ENCODE measurements around the gene HSF2.
A peak's percentile ranks its signal among the peaks of the same experiment; 100 is the strongest.

HSF2 gene

GRCh38 chr6:122399348-122400120 is at the start of gene HSF2:
TSS of gene HSF2 (plus strand) at chr6:122399652. CDS start at chr6:122399738, 86 bp downstream.
- DNase-seq (ENCODE audit: low spot score) (peak; percentile 94), ATAC-seq (ENCODE audit: low read depth) (peak; percentile 99)
- Histone ChIP-seq H3K4me3 (ENCODE audit: severe bottlenecking) (peak within 1 kb of the TSS; percentile 99), H3K9me3 (ENCODE audit: severe bottlenecking) (no peaks in the 10 kb centered on the region), H3K4me1 (ENCODE audit: insufficient read depth, poor library complexity, severe bottlenecking) (peaks cover 16% of the 10 kb centered on the region), H3K36me3 (ENCODE audit: low read depth) (no peaks in the 10 kb centered on the region; the same call in 1 of the 2 replicates), H3K27ac (ENCODE audit: poor library complexity, severe bottlenecking) (peak within 1 kb of the TSS; percentile 39), H3K27me3 (ENCODE audit: insufficient read depth, poor library complexity, severe bottlenecking) (no peaks in the 10 kb centered on the region)
- peak; percentile 30 for TF ChIP-seq CTCF (IDR thresholded peaks at IDR 0.05; ENCODE audit: poor library complexity, severe bottlenecking)

- Histone ChIP-seq H3K36me3 (ENCODE audit: low read depth) (no peaks in the 10 kb centered on the region), H3K27ac (ENCODE audit: poor library complexity, severe bottlenecking) (no peak overlapping the region), H3K27me3 (ENCODE audit: insufficient read depth, poor library complexity, severe bottlenecking) (peaks cover 2% of the 10 kb centered on the region), H3K4me1 (ENCODE audit: insufficient read depth, poor library complexity, severe bottlenecking) (no peaks in the 10 kb centered on the region), H3K4me3 (ENCODE audit: severe bottlenecking) (no peak overlapping the region), H3K9me3 (ENCODE audit: severe bottlenecking) (no peaks in the 10 kb centered on the region)
- DNase-seq (ENCODE audit: low spot score) (no peak), ATAC-seq (ENCODE audit: low read depth) (no peak)
- no peak for TF ChIP-seq CTCF (IDR thresholded peaks at IDR 0.05; ENCODE audit: poor library complexity, severe bottlenecking)
Measured at GRCh38 chr6:122352981-122353664, 46.3 kb upstream of the HSF2 start.

GRCh38 chr6:122360809-122361208 is 38.6 kb upstream of the HSF2 start:
- Histone ChIP-seq H3K4me1 (ENCODE audit: insufficient read depth, poor library complexity, severe bottlenecking) (no peaks in the 10 kb centered on the region), H3K9me3 (ENCODE audit: severe bottlenecking) (no peaks in the 10 kb centered on the region), H3K4me3 (ENCODE audit: severe bottlenecking) (no peak overlapping the region), H3K27ac (ENCODE audit: poor library complexity, severe bottlenecking) (no peak overlapping the region), H3K27me3 (ENCODE audit: insufficient read depth, poor library complexity, severe bottlenecking) (no peaks in the 10 kb centered on the region), H3K36me3 (ENCODE audit: low read depth) (no peaks in the 10 kb centered on the region)
- ATAC-seq (ENCODE audit: low read depth): no peak
- no peak for DNase-seq (ENCODE audit: low spot score)
- TF ChIP-seq CTCF (IDR thresholded peaks at IDR 0.05; ENCODE audit: poor library complexity, severe bottlenecking): no peak

GRCh38 chr6:122361314-122361979 is 38.0 kb upstream of the HSF2 start:
- DNase-seq (ENCODE audit: low spot score): no peak

More at GRCh38 chr6:122361314-122361979, 38.0 kb upstream of the HSF2 start:
- Histone ChIP-seq H3K4me3 (ENCODE audit: severe bottlenecking) (no peak overlapping the region), H3K27ac (ENCODE audit: poor library complexity, severe bottlenecking) (no peak overlapping the region), H3K36me3 (ENCODE audit: low read depth) (no peaks in the 10 kb centered on the region), H3K4me1 (ENCODE audit: insufficient read depth, poor library complexity, severe bottlenecking) (no peaks in the 10 kb centered on the region), H3K9me3 (ENCODE audit: severe bottlenecking) (no peaks in the 10 kb centered on the region), H3K27me3 (ENCODE audit: insufficient read depth, poor library complexity, severe bottlenecking) (no peaks in the 10 kb centered on the region)
- TF ChIP-seq CTCF (IDR thresholded peaks at IDR 0.05; ENCODE audit: poor library complexity, severe bottlenecking): no peak
- ATAC-seq (ENCODE audit: low read depth): no peak
